HUES64 (cell line): Measurements from ENCODE around the gene CERT1.

Experiments
- H3K27ac ChIP-seq: 2 replicates; pipeline ENCODE4 v1.7.0; 2013; ENCODE audit warnings: low read depth, low read length, inconsistent platforms
- H3K27me3 ChIP-seq: 2 replicates; pipeline ENCODE4 v1.6.1; 2013; ENCODE audit warnings: mild to moderate bottlenecking, low read length; ENCODE audit not compliant: insufficient read depth
- H3K36me3 ChIP-seq: 2 replicates; pipeline ENCODE4 v1.6.1; 2013; ENCODE audit warnings: mild to moderate bottlenecking, low read length; ENCODE audit not compliant: insufficient read depth
- H3K4me1 ChIP-seq: 2 replicates; pipeline ENCODE4 v1.6.1; 2013; ENCODE audit warnings: mild to moderate bottlenecking, low read length, moderate library complexity; ENCODE audit not compliant: insufficient read depth
- H3K4me3 ChIP-seq: 2 replicates; pipeline ENCODE4 v1.5.1; 2013; ENCODE audit warnings: mild to moderate bottlenecking, low read length, moderate library complexity
- H3K9ac ChIP-seq: 2 replicates; pipeline ENCODE4 v1.6.1; 2013; ENCODE audit warnings: mild to moderate bottlenecking, low read depth, low read length
- H3K9me3 ChIP-seq: 2 replicates; pipeline ENCODE4 v1.6.1; 2013; ENCODE audit warnings: low read depth, low read length; ENCODE audit not compliant: insufficient read depth
- WGBS: fragments of 150-250, 120-280 bp; methylation state at CpG from one replicate; pipeline ENCODE4 v1.1.7; 2013; ENCODE audit warnings: missing lambda C conversion rate; 5-methylcytosine and 5-hydroxymethylcytosine counted together

Gene CERT1

DNA sequence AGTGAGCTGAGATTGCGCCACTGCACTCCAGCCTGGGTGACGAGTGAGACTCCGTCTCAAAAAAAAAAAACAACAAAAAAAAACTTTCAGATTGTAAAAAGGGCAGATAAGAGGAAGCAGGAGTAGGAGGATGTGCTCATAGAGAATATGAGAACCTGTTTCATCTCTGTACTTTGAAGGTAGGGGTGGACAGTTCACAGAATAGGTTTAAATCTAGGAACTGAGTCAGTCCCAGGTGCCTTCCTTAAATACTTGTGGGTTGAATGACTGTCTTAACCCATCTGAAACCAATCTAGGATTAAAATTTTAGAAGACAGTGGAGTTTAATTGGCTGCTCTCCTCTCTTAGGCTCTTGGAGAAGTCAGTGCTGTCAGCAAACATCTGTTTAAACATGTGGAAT lies 12.6 kb upstream of the CERT1 start:
- no peaks in the 10 kb centered on the region for H3K4me1 ChIP-seq
- no peaks in the 10 kb centered on the region for H3K36me3 ChIP-seq
- no peak overlapping the region for H3K4me3 ChIP-seq
- peaks cover 17% of the 10 kb centered on the region; the same call in 1 of the 2 replicates for H3K9me3 ChIP-seq
- WGBS, result 100% methylated on average over 1 of the region's 3 CpGs
- no peak overlapping the region for H3K27ac ChIP-seq
- H3K27me3 ChIP-seq, result no peaks in the 10 kb centered on the region
- H3K9ac ChIP-seq, result no peak overlapping the region

DNA sequence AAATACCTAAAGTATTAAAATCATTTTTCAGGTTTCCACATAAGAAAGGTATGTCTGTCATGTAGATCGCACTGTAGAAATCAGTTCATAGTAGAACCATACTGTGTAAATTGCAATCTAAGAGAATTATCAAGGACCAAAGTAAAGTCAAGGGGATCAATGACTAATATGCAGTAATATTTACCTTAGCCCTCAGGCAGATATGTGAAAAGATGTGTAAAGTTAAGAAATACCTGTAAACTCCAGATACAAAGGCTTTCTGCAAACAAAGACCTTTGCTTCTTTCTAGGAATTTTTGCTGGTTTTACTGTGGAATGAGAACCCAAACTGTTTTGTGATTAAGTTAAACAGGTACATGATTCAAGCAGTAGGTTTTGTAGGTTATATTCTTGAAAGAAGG lies 11.8 kb upstream of the CERT1 start:
- H3K4me1 ChIP-seq, result no peaks in the 10 kb centered on the region
- no peaks in the 10 kb centered on the region for H3K36me3 ChIP-seq
- no peak overlapping the region for H3K4me3 ChIP-seq
- 100% methylated on average over 1 of the region's 1 CpG for WGBS
- no peaks in the 10 kb centered on the region for H3K27me3 ChIP-seq
- no peak overlapping the region for H3K9ac ChIP-seq
- H3K9me3 ChIP-seq, result peaks cover 17% of the 10 kb centered on the region; the same call in 1 of the 2 replicates
- no peak overlapping the region for H3K27ac ChIP-seq

DNA sequence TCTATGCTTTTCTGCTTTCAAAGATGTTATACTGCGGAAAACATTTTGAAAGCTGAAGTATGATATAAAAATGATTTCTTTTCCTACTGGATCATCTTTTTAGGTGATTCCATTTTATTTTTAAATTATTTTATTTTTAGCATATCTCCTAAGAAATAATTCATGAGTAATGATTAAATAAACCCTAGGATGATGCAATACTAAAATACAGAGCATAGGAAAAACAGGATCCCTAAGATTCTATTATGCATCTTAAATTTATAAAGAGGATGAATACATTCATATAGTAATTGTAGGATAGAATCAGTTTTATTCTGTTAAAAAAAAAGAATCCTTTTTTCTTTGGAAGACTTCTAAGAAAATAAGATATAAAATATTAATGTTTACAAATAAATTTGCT lies 11.1 kb upstream of the CERT1 start:
- no peaks in the 10 kb centered on the region for H3K4me1 ChIP-seq
- no peaks in the 10 kb centered on the region for H3K27me3 ChIP-seq
- H3K27ac ChIP-seq, result no peak overlapping the region
- peaks cover 17% of the 10 kb centered on the region; the same call in 1 of the 2 replicates for H3K9me3 ChIP-seq
- H3K36me3 ChIP-seq, result no peaks in the 10 kb centered on the region
- 89% methylated on average over 1 of the region's 1 CpG for WGBS
- H3K4me3 ChIP-seq, result no peak overlapping the region
- no peak overlapping the region for H3K9ac ChIP-seq

DNA sequence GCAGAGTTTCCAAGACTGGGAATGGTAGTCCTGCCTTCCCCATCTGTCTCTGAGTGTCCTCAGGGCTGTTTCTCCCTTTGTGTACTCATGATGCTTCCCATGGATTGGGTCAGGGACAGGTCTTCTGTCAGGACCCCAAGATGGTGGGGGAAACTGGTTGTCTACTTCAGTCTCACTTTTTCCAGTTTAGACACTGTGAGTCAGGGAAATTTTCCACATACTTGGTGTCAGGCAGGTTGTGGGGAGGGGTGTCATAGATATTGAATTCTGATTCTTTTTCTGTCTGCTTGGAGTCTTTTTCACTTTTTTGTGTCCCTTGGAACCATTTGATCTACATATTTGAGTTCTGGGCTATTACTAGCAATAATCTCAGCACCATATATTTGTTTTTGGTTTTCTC lies 10.6 kb upstream of the CERT1 start:
- Histone ChIP-seq H3K27me3 (no peaks in the 10 kb centered on the region), H3K27ac (no peak overlapping the region), H3K9me3 (peaks cover 17% of the 10 kb centered on the region; the same call in 1 of the 2 replicates), H3K4me3 (no peak overlapping the region), H3K36me3 (no peaks in the 10 kb centered on the region), H3K9ac (no peak overlapping the region), H3K4me1 (no peaks in the 10 kb centered on the region)

DNA sequence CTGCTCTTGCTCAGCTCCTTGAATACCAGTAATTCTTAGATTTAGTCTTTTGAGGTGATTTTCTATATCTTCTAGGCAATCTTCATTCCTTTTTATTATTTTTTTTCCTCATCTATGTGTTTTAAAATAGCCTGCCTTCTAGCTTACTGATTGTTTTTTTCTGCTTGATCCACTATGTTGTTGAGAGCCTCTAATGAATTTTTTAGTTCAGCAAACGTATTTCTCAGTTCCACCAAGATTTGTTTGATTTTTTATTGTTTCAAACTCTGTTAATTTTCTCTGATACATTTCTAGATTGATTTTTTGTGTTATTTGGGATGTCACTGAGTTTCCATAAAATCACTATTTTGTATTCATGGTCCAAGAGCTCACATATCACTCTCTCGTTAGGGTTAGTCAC lies 9.8 kb upstream of the CERT1 start:
- Histone ChIP-seq H3K9ac (no peak overlapping the region), H3K36me3 (no peaks in the 10 kb centered on the region), H3K9me3 (peaks cover 17% of the 10 kb centered on the region; the same call in 1 of the 2 replicates), H3K4me1 (no peaks in the 10 kb centered on the region), H3K27ac (no peak overlapping the region), H3K4me3 (no peak overlapping the region), H3K27me3 (no peaks in the 10 kb centered on the region)
- 50% methylated on average over 2 of the region's 2 CpGs for WGBS

DNA sequence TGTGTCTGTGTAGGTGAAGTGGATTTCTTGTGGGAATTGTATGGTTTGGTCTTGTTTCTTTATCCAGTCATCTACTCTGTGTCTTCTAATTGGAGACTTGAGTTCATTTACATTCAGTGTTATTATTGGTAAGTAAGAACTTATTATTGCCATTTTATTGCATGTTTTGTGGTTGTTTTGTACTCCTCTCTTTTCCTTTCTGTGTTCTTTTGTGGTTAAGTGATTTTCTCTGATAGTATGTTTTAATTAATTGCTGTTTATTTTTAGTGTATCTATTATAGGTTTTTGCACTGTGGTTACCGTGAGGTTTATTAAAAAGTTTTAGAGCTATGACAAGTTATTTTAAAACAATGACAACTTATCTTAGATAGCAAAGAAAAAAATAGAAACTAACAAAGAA lies 8.3 kb upstream of the CERT1 start:
- H3K9ac ChIP-seq, result no peak overlapping the region
- no peaks in the 10 kb centered on the region for H3K36me3 ChIP-seq
- H3K4me3 ChIP-seq, result no peak overlapping the region
- no peaks in the 10 kb centered on the region for H3K4me1 ChIP-seq
- H3K9me3 ChIP-seq, result peaks cover 17% of the 10 kb centered on the region; the same call in 1 of the 2 replicates
- H3K27ac ChIP-seq, result no peak overlapping the region
- no peaks in the 10 kb centered on the region for H3K27me3 ChIP-seq
- WGBS, result no CpG with 5 or more reads among the region's 1 CpG

DNA sequence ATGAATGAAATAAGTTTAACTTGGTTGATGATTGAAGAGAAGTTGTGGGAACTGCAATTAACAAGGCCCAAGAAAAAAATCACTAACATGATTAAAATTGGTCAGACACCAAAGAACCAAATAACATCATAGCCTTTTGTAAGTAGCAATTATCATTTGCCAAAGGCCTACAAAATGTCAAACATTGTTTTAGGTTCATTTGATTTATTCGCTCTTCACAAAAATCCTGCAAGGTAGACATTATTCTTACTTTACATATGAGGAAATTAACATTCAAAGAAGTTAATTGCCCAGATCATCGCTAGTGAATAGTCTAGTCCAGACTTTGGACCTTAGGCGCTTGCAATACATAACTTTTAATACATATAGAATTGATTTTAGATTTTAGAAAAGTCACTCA lies 2.9 kb upstream of the CERT1 start:
- H3K9ac ChIP-seq, result no peak overlapping the region
- no peaks in the 10 kb centered on the region for H3K36me3 ChIP-seq
- 100% methylated on average over 2 of the region's 3 CpGs for WGBS
- H3K4me1 ChIP-seq, result peaks cover 7% of the 10 kb centered on the region
- H3K4me3 ChIP-seq, result no peak overlapping the region
- no peak overlapping the region for H3K27ac ChIP-seq
- no peaks in the 10 kb centered on the region for H3K9me3 ChIP-seq
- H3K27me3 ChIP-seq, result no peaks in the 10 kb centered on the region

DNA sequence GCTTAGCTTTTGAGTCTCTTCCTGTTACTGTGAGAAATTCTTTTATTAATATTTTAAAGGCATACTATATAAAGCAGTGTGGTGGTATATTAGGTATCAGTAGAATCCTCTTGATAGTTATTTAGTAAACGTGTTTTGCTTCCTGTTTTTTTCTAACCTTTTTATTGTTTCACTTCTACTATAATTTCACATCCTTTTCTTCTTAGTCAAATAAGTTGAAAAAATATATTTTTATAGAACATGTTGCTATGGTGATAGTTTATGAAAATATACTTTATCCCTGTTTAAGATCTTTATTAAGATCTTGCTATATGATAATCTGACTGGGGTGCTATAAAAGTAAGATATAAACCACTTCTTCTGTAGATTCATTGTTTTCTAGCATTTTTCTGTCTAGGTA lies 2.4 kb upstream of the CERT1 start:
- peaks cover 10% of the 10 kb centered on the region for H3K4me1 ChIP-seq
- H3K9me3 ChIP-seq, result no peaks in the 10 kb centered on the region
- no peak overlapping the region for H3K27ac ChIP-seq
- H3K27me3 ChIP-seq, result no peaks in the 10 kb centered on the region
- H3K36me3 ChIP-seq, result no peaks in the 10 kb centered on the region
- no peak overlapping the region for H3K9ac ChIP-seq
- H3K4me3 ChIP-seq, result no peak overlapping the region
- WGBS, result no CpG with 5 or more reads among the region's 1 CpG

DNA sequence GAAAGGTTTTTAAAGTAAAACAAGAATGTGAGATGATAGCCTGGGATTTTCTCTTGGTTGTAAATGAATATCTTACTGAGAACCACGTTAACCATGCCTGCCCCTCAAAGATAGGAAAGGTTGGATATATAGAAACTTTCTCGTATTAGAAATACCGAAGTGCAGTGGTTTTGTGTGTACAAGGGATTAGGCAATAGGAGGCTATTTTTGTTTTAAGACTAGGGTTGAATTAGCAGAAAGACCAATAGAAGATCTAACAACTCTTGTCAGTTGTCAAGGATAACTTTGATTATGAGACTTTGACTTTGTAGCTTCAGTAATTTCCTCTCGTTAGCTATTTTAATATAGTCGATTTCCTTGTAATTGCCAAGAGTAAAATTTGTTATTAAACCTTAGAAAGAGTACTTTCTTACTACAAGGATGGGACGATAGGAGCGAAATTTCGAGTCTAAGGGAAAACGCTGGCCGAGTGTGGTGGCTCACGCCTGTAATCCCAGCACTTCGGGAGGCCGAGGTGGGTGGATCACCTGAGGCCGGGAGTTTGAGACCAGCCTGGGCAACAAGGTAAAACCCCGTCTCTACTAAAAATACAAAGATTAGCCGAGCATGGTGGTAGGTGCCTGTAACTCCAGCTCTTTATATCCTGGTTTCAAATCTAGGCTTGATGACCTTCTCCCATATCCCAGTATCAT lies 1.1 kb upstream of the CERT1 start:
- Histone ChIP-seq H3K9ac (peak overlapping the region; percentile 61; the same call in 1 of the 2 replicates), H3K27me3 (no peaks in the 10 kb centered on the region), H3K4me1 (peaks cover 10% of the 10 kb centered on the region), H3K4me3 (peak overlapping the region; percentile 80), H3K27ac (no peak overlapping the region), H3K9me3 (no peaks in the 10 kb centered on the region), H3K36me3 (no peaks in the 10 kb centered on the region)
- 90% methylated on average over 15 of the region's 16 CpGs for WGBS

DNA sequence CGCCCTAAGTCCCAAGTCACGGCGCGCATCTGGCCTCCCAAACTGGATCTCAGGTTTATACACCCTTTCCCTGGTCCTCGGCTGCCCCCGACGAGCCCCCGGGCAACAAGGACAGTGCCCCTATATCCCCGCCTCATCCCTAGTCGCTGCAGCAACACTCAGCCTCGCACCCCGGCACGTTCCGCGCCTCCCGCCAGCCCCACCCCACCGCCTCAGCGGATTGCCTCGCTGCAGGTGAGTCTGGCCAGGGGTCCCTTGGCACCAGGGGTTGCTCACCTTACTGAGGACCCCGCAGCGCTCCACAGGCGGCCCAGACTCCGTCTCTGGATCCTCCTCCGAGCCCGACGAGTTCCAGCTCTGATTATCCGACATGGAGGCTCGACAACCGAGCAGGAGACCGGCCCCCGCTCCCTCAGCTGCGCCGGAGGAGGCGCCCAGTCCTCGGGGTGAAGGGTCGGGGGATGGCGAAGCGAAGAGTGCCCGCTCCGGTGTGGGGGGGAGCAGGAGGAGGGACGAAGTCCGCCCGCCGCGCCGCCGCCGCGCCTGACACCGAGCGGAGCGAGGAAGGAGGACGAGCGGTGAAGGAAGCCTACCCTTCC lies 494 bp downstream of the CERT1 start:
- peaks cover 10% of the 10 kb centered on the region for H3K4me1 ChIP-seq
- WGBS, result under 1% methylated on average over 54 of the region's 54 CpGs
- H3K4me3 ChIP-seq, result peak overlapping the region; percentile 80
- peaks cover under 1% of the 10 kb centered on the region; the same call in 1 of the 2 replicates for H3K36me3 ChIP-seq
- H3K27ac ChIP-seq, result peak overlapping the region; percentile 62
- H3K27me3 ChIP-seq, result no peaks in the 10 kb centered on the region
- peak overlapping the region; percentile 77 for H3K9ac ChIP-seq
- H3K9me3 ChIP-seq, result no peaks in the 10 kb centered on the region

DNA sequence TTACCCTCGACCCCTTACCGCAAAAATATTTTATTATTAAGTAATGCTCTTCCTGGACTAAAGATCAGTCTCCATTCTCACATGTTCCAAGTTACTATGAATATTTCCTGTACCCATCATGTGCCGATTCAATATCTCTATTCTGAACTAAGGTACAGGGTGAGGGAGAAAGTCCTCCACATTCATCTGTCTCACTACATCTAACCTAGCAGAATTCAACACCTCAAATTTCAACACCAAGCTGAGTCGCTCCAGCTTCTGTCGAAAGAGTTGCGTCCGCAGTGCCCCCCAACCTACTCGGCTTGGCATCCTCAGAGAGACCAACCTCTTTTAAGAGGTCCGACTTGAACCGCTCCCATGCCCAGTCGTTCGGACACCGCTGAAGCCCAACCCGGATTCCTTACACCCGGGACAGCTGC lies 1.0 kb downstream of the CERT1 start:
- Histone ChIP-seq H3K4me1 (peaks cover 10% of the 10 kb centered on the region), H3K27me3 (no peaks in the 10 kb centered on the region), H3K36me3 (peaks cover 5% of the 10 kb centered on the region), H3K9ac (peak overlapping the region; percentile 77), H3K9me3 (no peaks in the 10 kb centered on the region), H3K4me3 (peak overlapping the region; percentile 80), H3K27ac (no peak overlapping the region)
- 1% methylated on average over 13 of the region's 15 CpGs for WGBS
